ENCODE measurements around the gene ZBTB7A.
A peak's percentile ranks its signal among the peaks of the same experiment; 100 is the strongest.

Gene ZBTB7A

GRCh38 chr19:4094291-4094690, 27.6 kb upstream of the ZBTB7A start:
- no peak for DNase-seq (ENCODE audit: low spot score)

DNA sequence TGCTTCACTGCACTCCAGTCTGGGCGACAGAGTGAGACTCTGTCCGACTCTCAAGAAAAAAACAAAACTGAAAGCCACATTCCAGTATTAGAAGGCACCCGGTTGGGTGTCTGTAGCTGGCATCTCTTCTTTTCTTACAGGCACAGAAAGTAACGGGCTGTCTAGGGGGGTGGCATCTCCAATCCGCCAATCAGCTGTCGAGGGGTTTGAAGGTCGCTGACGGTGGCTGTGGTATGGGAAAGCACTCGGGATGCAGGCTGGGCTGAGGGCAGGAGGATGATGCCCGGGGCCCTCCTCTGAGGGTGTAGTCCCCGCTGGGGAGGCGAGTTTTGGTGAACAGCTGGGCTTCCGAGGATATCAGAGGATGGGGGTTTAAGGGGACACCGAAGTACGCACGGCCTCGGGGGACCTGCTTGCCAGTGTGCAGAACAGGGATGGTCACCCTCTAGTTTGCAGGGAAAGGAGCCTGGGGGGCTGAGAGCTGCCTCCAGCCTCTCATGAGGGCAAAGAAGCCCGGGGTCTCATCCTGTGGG, 27.0 kb upstream of the ZBTB7A start:
- no peak for DNase-seq (ENCODE audit: low spot score)

DNA sequence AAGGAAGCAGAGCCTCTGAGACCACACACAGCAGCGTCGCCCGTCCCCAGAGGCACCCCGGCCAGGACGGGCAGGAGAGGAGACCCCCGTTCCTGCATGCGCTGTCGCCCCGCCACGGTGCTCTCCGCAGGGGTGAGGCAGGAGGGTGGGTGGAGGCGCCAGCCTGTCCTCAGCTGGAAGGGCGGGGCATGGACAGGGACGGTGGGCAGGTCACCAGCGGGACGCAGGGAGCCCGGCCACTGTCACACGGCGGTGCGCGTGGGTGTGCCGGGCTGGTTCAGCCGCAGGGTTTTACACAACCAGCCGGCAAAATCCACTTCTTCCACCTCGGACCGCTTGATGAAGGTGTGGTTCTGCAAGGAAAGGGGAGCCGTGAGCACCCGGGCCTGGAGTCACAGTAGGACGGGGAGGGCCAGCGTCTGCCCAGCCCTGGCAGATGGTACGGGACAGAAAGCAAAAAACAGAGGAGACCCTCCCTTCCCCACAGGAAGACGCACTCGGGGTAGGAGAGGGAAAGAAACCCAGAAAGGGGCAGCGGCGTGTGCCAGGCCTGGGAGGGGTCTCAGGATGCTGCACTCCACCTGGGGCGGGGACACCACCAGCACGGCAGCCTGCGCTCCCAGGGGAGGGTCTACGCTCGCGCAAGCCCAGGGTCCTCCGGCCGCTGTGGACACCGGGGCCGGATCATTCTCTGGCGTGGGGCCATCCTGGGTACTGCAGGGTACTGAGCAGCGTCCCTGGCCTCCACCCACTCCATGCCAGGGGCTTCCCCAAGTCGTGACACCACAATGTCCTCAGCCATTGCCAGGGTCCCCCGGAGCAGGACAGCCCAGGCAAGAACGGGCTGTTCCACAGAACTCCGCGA, 23.9 kb upstream of the ZBTB7A start:
- DNase-seq (ENCODE audit: low spot score), result no peak

- DNase-seq (ENCODE audit: low spot score), result no peak
Measured at GRCh38 chr19:4089946-4090345, 23.2 kb upstream of the ZBTB7A start.

GRCh38 chr19:4089400-4089908, 22.8 kb upstream of the ZBTB7A start:
- DNase-seq (ENCODE audit: low spot score), result peak; percentile 42

- DNase-seq (ENCODE audit: low spot score), result peak; percentile 69
Measured at GRCh38 chr19:4088975-4089374, 22.3 kb upstream of the ZBTB7A start.

DNA sequence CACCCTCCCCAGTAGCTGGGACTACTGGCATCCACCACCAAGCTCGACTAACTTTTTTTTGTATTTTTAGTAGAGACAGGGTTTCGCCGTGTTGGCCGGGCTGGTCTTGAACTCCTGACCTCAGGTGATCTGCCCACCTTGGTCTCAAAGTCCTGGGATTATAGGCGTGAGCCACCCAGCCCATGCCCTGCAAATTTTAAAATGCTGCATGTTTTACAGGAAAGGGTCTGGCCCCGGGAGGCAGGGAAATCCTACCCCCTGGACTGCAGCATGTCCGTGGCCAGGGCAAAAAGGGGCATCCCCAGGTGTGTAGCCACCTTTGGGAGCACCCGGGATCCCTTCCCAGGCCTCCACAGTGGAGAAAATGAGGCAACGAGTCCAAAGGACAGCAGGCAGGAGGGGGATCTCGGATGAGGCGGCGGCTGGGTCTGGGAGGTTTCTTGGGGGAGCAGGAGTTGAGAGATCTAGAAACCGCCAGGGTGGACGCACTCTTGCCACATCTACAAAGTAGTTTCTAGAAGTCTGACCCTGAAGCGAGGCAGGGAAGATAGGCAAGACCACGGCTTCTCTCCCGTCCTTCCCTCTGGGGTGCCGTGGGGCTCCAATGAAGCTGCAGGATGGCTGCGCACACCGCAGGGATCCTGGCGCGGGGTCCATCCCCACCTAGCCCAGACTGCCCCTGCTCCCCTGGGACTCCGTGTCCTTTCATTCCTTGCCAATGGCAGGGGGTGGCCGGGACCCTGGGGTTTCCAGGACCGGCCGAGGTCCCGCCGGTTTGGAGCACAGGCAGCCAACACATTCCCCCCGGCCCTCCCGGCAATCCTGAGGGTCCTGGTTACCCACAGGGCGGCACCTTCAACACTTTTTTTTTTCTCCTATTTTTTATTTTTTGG, 21.3 kb upstream of the ZBTB7A start:
- DNase-seq (ENCODE audit: low spot score), result no peak

- no peak for DNase-seq (ENCODE audit: low spot score)
Measured at GRCh38 chr19:4086411-4086867, 19.7 kb upstream of the ZBTB7A start.

GRCh38 chr19:4084547-4084877, 17.8 kb upstream of the ZBTB7A start:
- no peak for DNase-seq (ENCODE audit: low spot score)

GRCh38 chr19:4083677-4084546, 17.2 kb upstream of the ZBTB7A start:
- peak; percentile 39 for DNase-seq (ENCODE audit: low spot score)

- DNase-seq (ENCODE audit: low spot score), result no peak
Measured at GRCh38 chr19:4082172-4082571, 15.5 kb upstream of the ZBTB7A start.

- DNase-seq (ENCODE audit: low spot score), result no peak
Measured at GRCh38 chr19:4081441-4082129, 14.9 kb upstream of the ZBTB7A start.

DNA sequence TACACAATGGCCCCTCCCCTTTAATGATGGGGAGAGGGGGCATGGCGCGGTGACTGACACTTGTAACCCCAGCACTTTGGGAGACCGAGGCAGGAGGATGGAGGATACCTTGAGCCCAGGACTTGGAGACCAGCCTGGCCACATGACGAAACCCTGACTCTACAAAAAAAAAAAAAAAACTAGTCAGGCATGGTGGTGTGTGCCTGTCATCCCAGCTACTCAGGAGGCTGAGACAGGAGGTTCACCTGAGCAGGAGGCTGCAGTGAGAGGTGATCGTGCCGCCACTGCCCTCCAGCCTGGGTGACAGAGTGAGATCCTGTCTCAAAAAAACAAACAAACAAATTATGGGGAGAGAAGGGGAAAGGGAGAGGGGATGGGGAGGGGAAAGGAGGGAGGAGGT, 13.8 kb upstream of the ZBTB7A start:
- DNase-seq (ENCODE audit: low spot score), result no peak

- DNase-seq (ENCODE audit: low spot score), result peak; percentile 38
Measured at GRCh38 chr19:4077800-4078684, 11.3 kb upstream of the ZBTB7A start.

GRCh38 chr19:4077007-4077374, 10.3 kb upstream of the ZBTB7A start:
- no peak for DNase-seq (ENCODE audit: low spot score)

DNA sequence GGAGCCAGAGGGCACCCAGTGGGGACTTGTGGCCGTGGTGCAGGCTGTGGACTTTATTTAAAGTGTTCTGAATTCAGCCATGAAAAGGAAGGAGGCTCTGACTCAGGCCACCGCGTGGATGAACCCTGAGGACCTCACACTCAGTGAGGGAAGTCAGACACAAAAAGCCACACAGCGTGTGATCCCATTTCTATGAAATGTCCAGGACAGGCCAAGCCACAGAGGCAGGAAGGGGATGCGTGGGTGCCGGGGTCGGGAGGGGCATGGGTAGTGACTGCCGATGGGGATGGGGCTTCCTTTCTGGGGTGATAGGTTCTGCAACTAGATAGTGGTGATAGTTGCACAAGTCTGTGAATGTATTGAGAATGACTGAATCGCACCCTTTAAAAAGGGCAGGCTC, 8.7 kb upstream of the ZBTB7A start:
- no peak for DNase-seq (ENCODE audit: low spot score)

DNA sequence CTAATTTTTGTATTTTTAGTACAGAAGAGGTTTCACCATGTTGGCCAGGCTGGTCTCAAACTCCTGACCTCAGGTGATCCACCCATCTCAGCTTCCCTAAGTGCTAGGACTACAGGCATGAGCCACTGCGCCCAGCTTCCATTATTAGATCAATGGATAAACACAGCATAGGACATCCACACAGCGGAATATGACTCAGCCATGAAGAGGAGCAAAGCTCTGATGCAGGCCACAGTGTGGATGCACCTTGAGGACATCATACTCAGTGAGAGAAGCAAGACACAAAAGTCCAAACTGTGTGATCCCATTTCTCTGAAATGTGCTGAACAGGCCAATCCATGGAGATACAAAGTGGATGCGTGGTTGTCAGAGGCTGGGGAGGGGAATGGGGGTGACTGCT, 4.9 kb upstream of the ZBTB7A start:
- no peak for DNase-seq (ENCODE audit: low spot score)

GRCh38 chr19:4069331-4069959, 2.7 kb upstream of the ZBTB7A start:
- DNase-seq (ENCODE audit: low spot score), result peak; percentile 49
